HCEC 1CT (cell line): ENCODE results near the gene COX7B2.

Experiments used
- DNase-seq: peaks from one replicate; pipeline ENCODE4 v3.0.0-alpha.2; 2017

Gene COX7B2

GRCh38 chr4:46909078-46909477, at the start of gene COX7B2:
TSS of gene COX7B2 (minus strand) at chr4:46909245. CDS start at chr4:46735192, 174,053 bp downstream.
- DNase-seq = no peak

- no peak for DNase-seq
Observed at GRCh38 chr4:46956451-46956850, 47.4 kb upstream of the COX7B2 start.

- DNase-seq = no peak
Observed at GRCh38 chr4:46955601-46956000, 46.6 kb upstream of the COX7B2 start.

GRCh38 chr4:46954643-46955042, 45.6 kb upstream of the COX7B2 start:
- DNase-seq = no peak

- no peak for DNase-seq
Observed at GRCh38 chr4:46953564-46953963, 44.5 kb upstream of the COX7B2 start.

GRCh38 chr4:46952451-46952850, 43.4 kb upstream of the COX7B2 start:
- DNase-seq = no peak

- no peak for DNase-seq
Observed at GRCh38 chr4:46950826-46951225, 41.8 kb upstream of the COX7B2 start.

GRCh38 chr4:46949822-46950221, 40.8 kb upstream of the COX7B2 start:
- no peak for DNase-seq

- DNase-seq = no peak
Observed at GRCh38 chr4:46947541-46947940, 38.5 kb upstream of the COX7B2 start.

- DNase-seq = no peak
Observed at GRCh38 chr4:46946919-46947536, 38.0 kb upstream of the COX7B2 start.

GRCh38 chr4:46945062-46945461, 36.0 kb upstream of the COX7B2 start:
- no peak for DNase-seq

- DNase-seq = no peak
Observed at GRCh38 chr4:46944345-46944744, 35.3 kb upstream of the COX7B2 start.

GRCh38 chr4:46937493-46937892, 28.4 kb upstream of the COX7B2 start:
- DNase-seq = no peak

GRCh38 chr4:46934726-46935125, 25.7 kb upstream of the COX7B2 start:
- no peak for DNase-seq

- DNase-seq = peak; percentile 15
Observed at GRCh38 chr4:46933686-46934085, 24.6 kb upstream of the COX7B2 start.

- DNase-seq = peak; percentile 39
Observed at GRCh38 chr4:46931981-46932380, 22.9 kb upstream of the COX7B2 start.

- no peak for DNase-seq
Observed at GRCh38 chr4:46930891-46931290, 21.8 kb upstream of the COX7B2 start.

- DNase-seq = no peak
Observed at GRCh38 chr4:46927201-46927600, 18.2 kb upstream of the COX7B2 start.

GRCh38 chr4:46924789-46925529, 15.9 kb upstream of the COX7B2 start:
- DNase-seq = no peak

- no peak for DNase-seq
Observed at GRCh38 chr4:46922205-46922604, 13.2 kb upstream of the COX7B2 start.

GRCh38 chr4:46908148-46908547, 897 bp downstream of the COX7B2 start:
- no peak for DNase-seq

- no peak for DNase-seq
Observed at GRCh38 chr4:46900082-46900481, 9.0 kb downstream of the COX7B2 start.

GRCh38 chr4:46894826-46895225, 14.2 kb downstream of the COX7B2 start:
- no peak for DNase-seq

GRCh38 chr4:46890056-46890455, 19.0 kb downstream of the COX7B2 start:
- no peak for DNase-seq

- DNase-seq = no peak
Observed at GRCh38 chr4:46889410-46889809, 19.6 kb downstream of the COX7B2 start.
